Heart left ventricle (tissue), 16 donors: ENCODE data around the gene THSD4. TPM values are rescaled to one million over a fixed set of nuclear protein-coding genes. Genes with fewer than 3 reads are reported as not detected.

ENCODE experiments used
- ATAC-seq, 4 donors: fragments of 200-7000 bp; cut with Tn5 transposase; one replicate each; pipeline ENCODE4 v1.9.1; 2020 to 2022; ENCODE audit warnings: moderate library complexity in 4 of 4, mild to moderate bottlenecking in 3 of 4, moderate number of reproducible peaks in 1 of 4
- DNase-seq, 5 donors: peaks; one replicate each; pipeline ENCODE4 v3.0.0-alpha.2; 2020
- H3K27ac ChIP-seq, 12 donors: fragments of 200-600 bp; sonication (generic) in 4 of 12; one replicate each; pipeline versions ENCODE4 v1.5.0 to v1.8.0; 2016 to 2022; ENCODE audit warnings: mild to moderate bottlenecking in 2 of 12
- H3K27me3 ChIP-seq, 9 donors: fragments of 200-600 bp; sonication (generic) in 2 of 9; one replicate each; pipeline versions ENCODE4 v1.5.1 to v1.8.0; 2016 to 2022; ENCODE audit warnings: mild to moderate bottlenecking in 3 of 9
- H3K36me3 ChIP-seq, 9 donors: fragments of 200-600 bp; sonication (generic) in 2 of 9; one replicate each; pipeline versions ENCODE4 v1.5.0 to v1.8.0; 2018 to 2022; ENCODE audit warnings: mild to moderate bottlenecking in 2 of 9
- H3K4me1 ChIP-seq, 12 donors: fragments of 200-600 bp; sonication (generic) in 4 of 12; one replicate each; pipeline versions ENCODE4 v1.5.0 to v1.8.0; 2016 to 2022; ENCODE audit warnings: mild to moderate bottlenecking in 3 of 12
- H3K4me3 ChIP-seq, 12 donors: fragments of 200-600 bp; sonication (generic) in 4 of 12; one replicate each; pipeline versions ENCODE4 v1.5.0 to v1.8.0; 2017 to 2022; ENCODE audit warnings: mild to moderate bottlenecking in 9 of 12, moderate library complexity in 4 of 12
- H3K9me3 ChIP-seq, 12 donors: fragments of 200-600 bp; sonication (generic) in 4 of 12; one replicate each; pipeline versions ENCODE4 v1.5.0 to v1.8.0; 2016 to 2022; ENCODE audit warnings: mild to moderate bottlenecking in 1 of 12
- CTCF ChIP-seq, 12 donors: fragments of 200-600 bp; sonication (generic) in 4 of 12; IDR thresholded peaks; one replicate each; pipeline versions ENCODE4 v1.5.0 to v1.8.0; 2018 to 2022; ENCODE audit warnings: antibody characterized with exemption in 12 of 12, mild to moderate bottlenecking in 5 of 12
- POLR2A ChIP-seq, 2 donors: fragments of 450-650 bp; IDR thresholded peaks; one replicate each; pipeline ENCODE4 v1.6.1; 2017; ENCODE audit warnings: antibody characterized with exemption in 2 of 2, mild to moderate bottlenecking in 2 of 2, moderate library complexity in 2 of 2
- WGBS, 4 donors: extraction: QIAGEN DNeasy Blood & Tissue Kit in 2 of 4; methylation state at CpG; one replicate each; pipeline versions ENCODE4 v1.1.5 to v1.1.7; 2013 to 2018; 5-methylcytosine and 5-hydroxymethylcytosine counted together
- intact Hi-C, 10 donors: fragments of 100-400 bp; cut with DNase I; formaldehyde crosslinking; loops; one replicate each; pipeline versions ENCODE4 v1.11.1 to v1.14.2; 2022
- polyA plus RNA-seq, 2 donors: library from polyadenylated mRNA; stranded (reverse); fragments of 200-250 nt; gene quantifications; one replicate each; pipeline ENCODE4 v1.2.3, GENCODE V29; 2013
- total RNA-seq, 9 donors: library from RNA; depleted of rRNA in 2 of 9; stranded (reverse); fragments of >200 nt in 2 of 9; fragmentation: NEBNext Ultra II Directional in 3 of 9; extraction: Animal tissue kit (Norgen Biotek cat#: 25700) in 3 of 9; gene quantifications; one replicate each; pipeline versions ENCODE4 v1.1.0 to v1.2.4, GENCODE V29; 2016 to 2023
- donor health status: ischemic (EF 13 %, LVEDD 7.1; RV severe dilation, severe dysfunction).
- donor health status: healthy with polysubstance abuse.
- donor health status: DM: no; HTN: yes; CAD: no.
- donor health status: DM: no; HTN: no; CAD: no.
- donor health status: ischemic (EF 25% LVEDD 6.9; RV normal size, moderate dysfunction).
- donor health status: ischemic (EF 25% LVEDD 5.7; RV mildly dilated, moderate dysfunction).
- donor health status: healthy.
- donor health status: DM: yes; HTN: yes; CAD: no.
- donor health status: ischemic (EF 35%, LVEDD 5.7; RV mildly dilated, moderate dysfunction).
- donor health status: nonischemic (EF 11% LVEDD 7.7; RV severe dilation, severe dysfunction).
- donor health status: DM: yes; HTN: yes; CAD: no.
- donor health status: PGD.
- donor health status: ischemic (EF 29% LVEDD 5.4; RV normal size, mild dysfunction).
- donor health status: nonischemic (EF 23%, LVEDD 6.1; RV moderate dilation, normal function).

THSD4 gene
- total and polyA plus RNA-seq, 11 donors: 32.6 to 206 (median 93.2) TPM

GRCh38 chr15:71231758-71232157, 116.5 kb downstream of the THSD4 start:
- H3K27ac ChIP-seq: peak overlapping the region in 2 of 12 donors; percentile 19 to 25
- ATAC-seq: peak in 1 of 4 donors; percentile 31
- no peak overlapping the region for H3K4me3 ChIP-seq
- H3K9me3 ChIP-seq: no peaks in the 10 kb centered on the region
- no peaks in the 10 kb centered on the region for H3K27me3 ChIP-seq
- intact Hi-C loops: loop anchor here in 3 of 10 donors (10.0 kb wide), 2 partner anchors 87 to 117 kb away; partner anchors contain the start of gene THSD4 (in 2 of the 3)
- 50 to 61% (median 52%) methylated on average over 6 of the region's 6 CpGs for WGBS, 4 donors
- DNase-seq: no peak
- H3K4me1 ChIP-seq: peaks cover 0 to 53% (median 11%) of the 10 kb centered on the region in 12 donors
- no peak for TF ChIP-seq CTCF (IDR thresholded peaks at IDR 0.05)
- no peak for TF ChIP-seq POLR2A (IDR thresholded peaks at IDR 0.05)
- H3K36me3 ChIP-seq: peaks cover 0 to 8% (median 0%) of the 10 kb centered on the region in 9 donors

DNA sequence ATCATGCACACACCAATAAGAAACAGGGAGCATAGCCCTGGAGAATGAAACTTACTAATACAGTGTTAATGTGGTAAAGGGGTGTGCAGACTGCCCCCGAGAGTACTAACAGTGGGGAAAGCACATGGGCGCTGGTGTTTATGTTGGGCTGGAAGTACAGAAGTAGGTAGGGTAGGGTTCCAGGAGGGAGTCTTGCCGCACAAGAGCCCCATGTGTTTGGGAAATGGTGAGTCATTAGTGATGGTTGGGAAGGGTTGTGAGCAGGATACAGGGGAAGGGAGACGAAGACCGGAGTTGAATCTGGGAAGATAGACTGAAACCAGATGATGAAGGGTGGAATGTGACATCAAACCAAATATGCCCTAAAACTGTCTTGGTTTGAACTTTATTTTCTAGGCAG, 117.1 kb downstream of the THSD4 start:
- H3K27me3 ChIP-seq: no peaks in the 10 kb centered on the region
- WGBS, 4 donors: 89 to 94% (median 91%) methylated on average over 5 of the region's 5 CpGs
- H3K36me3 ChIP-seq: peaks cover 0 to 8% (median 0%) of the 10 kb centered on the region in 9 donors
- TF ChIP-seq CTCF (IDR thresholded peaks at IDR 0.05): no peak
- TF ChIP-seq POLR2A (IDR thresholded peaks at IDR 0.05): no peak
- DNase-seq: no peak
- H3K27ac ChIP-seq: peak overlapping the region in 3 of 12 donors; percentile 18 to 34 (median 19)
- no peak for ATAC-seq
- H3K4me3 ChIP-seq: no peak overlapping the region
- intact Hi-C loops: loop anchor here in 3 of 10 donors (10.0 kb wide), 2 partner anchors 88 to 118 kb away; partner anchors contain the start of gene THSD4 (in 2 of the 3)
- no peaks in the 10 kb centered on the region for H3K9me3 ChIP-seq
- H3K4me1 ChIP-seq: peaks cover 0 to 60% (median 12%) of the 10 kb centered on the region in 12 donors

- Histone ChIP-seq H3K4me1 (peaks cover 0 to 50% (median 10%) of the 10 kb centered on the region in 12 donors), H3K27ac (peak overlapping the region in 11 of 12 donors; percentile 5 to 70 (median 61)), H3K27me3 (no peaks in the 10 kb centered on the region), H3K36me3 (peaks cover 0 to 10% (median 0%) of the 10 kb centered on the region in 9 donors), H3K9me3 (no peaks in the 10 kb centered on the region), H3K4me3 (no peak overlapping the region)
- ATAC-seq (peak; percentile 92 to 97 (median 94)), DNase-seq (peak; percentile 77 to 93 (median 82))
- intact Hi-C loops: loop anchor here in 5 of 10 donors (5.0 to 10.0 kb wide), 4 partner anchors 85 to 123 kb away; partner anchors contain the start of gene THSD4 (in 3 of the 5)
- WGBS, 4 donors: 45 to 52% (median 48%) methylated on average over 11 of the region's 11 CpGs
- TF ChIP-seq POLR2A (IDR thresholded peaks at IDR 0.05) (no peak), CTCF (IDR thresholded peaks at IDR 0.05) (peak in 1 of 12 donors; percentile 7)
Observed at GRCh38 chr15:71237456-71238188, 122.4 kb downstream of the THSD4 start.

GRCh38 chr15:71238926-71239325, 123.7 kb downstream of the THSD4 start:
- Histone ChIP-seq H3K4me1 (peaks cover 0 to 42% (median 10%) of the 10 kb centered on the region in 12 donors), H3K9me3 (no peaks in the 10 kb centered on the region), H3K27ac (peak overlapping the region in 6 of 12 donors; percentile 12 to 70 (median 62)), H3K36me3 (peaks cover 0 to 20% (median 3%) of the 10 kb centered on the region in 9 donors), H3K4me3 (no peak overlapping the region), H3K27me3 (no peaks in the 10 kb centered on the region)
- DNase-seq (no peak), ATAC-seq (no peak)
- 64 to 88% (median 76%) methylated on average over 1 of the region's 1 CpG for WGBS, 4 donors
- TF ChIP-seq POLR2A (IDR thresholded peaks at IDR 0.05) (no peak), CTCF (IDR thresholded peaks at IDR 0.05) (no peak)
- intact Hi-C loops: loop anchor here in 5 of 10 donors (5.0 to 10.0 kb wide), 4 partner anchors 87 to 124 kb away; partner anchors contain the start of gene THSD4 (in 3 of the 5)
